Stimulated activated CD8-positive, alpha-beta memory T cell treated with anti-CD3 and anti-CD28 coated beads, Interleukin-7, amount 100 ng/mL, for 24 hours (primary cell): Measurements from ENCODE around the gene TRIO.

Source experiments
- DNase-seq: peaks from one replicate; pipeline ENCODE4 v3.0.0-alpha.2; 2020; ENCODE audit warnings: low read depth

The TRIO gene

DNA sequence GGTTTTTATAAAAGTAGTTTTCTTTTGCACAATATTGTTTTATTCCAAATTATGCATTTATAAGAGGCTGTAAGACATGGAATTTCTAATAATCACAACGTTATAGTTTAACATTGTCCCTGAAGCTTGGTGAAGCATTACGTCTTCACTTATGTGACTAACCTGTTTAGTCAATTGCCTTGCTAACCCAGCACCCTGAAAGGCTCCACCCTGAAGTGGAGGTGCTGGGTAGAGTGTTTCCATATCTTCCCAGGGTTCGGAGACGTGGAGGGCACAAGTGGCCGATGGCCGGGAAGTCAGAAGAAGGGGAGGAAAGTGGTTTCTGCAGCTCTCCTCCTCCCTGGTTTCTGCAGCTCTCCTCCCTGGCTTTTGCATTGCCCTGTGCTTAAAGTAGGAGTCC lies 83.4 kb downstream of the TRIO start:
- DNase-seq: no peak

DNA sequence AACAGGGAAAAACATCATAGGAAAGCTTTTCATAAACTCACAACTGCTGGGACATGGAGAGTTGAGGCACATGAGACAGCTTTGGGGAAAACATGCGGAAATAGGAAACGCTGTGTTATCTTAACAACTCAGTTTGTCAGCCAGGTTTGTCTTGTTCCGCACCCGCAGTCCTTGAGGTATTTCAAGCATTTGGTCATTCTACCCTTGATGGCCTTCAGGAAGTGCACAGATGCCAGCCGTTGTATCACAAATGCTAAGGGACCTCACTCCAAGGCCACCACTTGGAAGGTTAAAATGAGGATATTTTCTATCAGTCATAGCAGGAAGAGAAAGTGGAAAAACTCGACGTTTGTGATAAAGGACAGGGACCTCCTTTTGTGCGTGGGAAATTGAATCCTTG lies 83.8 kb downstream of the TRIO start:
- DNase-seq: no peak

DNA sequence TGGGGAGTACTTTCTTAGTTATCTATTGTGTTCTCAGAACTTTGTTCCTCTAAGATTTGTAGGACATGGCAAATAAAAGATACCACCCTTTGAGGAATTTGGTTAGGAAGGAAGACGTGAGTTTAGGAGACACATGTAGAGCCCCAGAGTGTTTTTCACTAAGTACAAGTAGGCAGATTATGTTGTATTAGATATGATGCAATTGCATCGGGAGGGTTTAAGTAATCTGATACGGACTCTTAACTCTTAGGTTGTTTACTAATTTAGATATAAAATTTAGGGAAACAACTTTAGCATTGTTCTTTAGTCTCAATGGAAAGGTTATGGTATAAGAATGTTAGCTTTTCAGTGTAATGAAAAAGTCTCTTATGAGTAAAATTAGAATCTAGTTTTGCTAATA lies 84.4 kb downstream of the TRIO start:
- no peak for DNase-seq

DNA sequence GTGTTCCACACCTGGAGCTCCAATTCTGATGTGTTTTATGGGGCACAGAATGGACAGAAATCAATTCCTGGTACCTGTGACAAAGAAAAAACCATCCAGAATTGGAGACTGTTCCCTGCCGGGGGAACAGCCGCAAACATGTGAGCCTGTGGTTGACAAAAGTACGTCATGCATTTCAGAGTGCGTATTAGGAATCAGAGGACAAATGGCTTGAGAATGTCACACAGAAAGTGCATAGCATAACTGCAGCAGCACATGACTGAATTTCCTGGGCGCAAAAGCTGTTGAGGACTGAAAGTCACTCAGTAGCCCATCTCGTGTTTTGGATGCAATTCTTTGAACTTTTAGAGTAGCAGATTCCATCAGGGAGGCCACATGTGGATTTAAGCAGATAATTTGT lies 85.1 kb downstream of the TRIO start:
- DNase-seq: no peak

DNA sequence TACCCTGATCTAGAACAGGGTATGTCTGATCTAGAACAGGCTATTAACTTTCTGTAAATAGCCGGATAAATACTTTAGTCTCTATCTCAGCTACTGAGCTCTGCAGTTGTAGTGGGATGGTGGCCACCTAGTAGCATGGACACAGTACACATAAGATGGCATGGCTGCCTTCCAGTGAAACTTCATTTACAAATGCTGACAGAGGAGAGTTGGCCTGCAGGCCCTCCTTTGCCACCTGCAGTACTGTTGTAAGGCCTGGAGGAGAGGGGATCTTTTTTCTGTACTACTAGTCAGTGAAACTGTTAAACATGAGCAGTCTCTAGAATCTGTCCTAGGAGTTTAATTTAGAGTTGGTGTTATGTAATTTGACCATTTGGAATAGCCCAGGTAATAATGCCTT lies 86.0 kb downstream of the TRIO start:
- DNase-seq: no peak

DNA sequence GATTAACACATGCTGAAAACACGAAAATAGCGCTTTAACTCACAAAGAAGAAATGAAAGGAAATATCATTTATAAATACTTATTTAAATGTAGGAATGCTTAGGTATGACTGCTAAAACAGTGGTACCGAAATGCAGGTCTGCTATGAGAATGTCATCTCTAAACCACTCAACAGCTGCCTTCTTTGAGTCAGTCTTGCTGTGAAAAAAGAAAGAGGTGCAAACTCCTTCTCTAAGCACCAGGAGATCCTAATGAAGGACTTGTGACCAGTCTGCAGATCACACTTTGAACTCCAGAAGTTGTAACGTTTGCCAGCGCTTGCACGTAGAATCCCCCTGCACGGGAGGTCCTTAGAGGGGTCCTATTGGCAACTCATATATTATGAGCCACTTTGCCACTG lies 86.6 kb downstream of the TRIO start:
- no peak for DNase-seq

DNA sequence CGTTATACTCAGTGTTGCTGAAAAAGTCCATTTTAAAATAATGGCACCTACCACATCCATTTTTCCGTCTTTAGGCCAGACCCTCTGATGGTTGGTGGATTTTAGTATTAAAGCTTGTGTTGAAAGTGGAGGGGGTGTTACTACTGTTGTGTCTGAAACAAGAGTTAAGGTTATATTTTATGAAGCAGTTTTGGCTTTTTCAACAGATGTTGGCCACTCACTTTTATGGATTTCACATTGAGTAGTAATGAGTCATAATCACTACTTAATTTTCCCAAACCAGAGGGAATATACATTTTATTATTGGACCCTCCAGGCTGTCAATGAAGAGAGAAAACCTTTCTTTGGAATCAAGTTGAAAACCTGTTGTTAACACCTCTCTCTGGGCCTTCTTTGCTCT lies 88.0 kb downstream of the TRIO start:
- DNase-seq: no peak

DNA sequence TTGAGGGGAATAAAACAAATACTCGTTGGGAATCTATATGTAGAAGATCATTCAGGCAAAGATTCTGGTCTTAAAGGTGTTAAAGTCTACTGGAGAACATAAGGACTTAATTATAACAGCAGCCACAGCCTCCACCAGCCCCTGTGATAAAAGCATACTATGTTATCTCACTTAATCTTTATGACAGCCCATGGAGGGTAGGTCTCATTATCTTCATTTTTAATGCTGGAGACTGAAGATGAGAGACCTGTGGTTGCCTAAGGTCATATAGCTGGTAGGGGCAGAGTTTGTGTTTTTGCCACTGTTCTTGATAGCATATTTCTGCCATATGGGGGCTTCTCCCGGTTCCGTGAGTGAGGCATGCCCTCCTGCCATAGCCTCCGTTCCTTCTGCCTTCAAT lies 88.7 kb downstream of the TRIO start:
- no peak for DNase-seq

DNA sequence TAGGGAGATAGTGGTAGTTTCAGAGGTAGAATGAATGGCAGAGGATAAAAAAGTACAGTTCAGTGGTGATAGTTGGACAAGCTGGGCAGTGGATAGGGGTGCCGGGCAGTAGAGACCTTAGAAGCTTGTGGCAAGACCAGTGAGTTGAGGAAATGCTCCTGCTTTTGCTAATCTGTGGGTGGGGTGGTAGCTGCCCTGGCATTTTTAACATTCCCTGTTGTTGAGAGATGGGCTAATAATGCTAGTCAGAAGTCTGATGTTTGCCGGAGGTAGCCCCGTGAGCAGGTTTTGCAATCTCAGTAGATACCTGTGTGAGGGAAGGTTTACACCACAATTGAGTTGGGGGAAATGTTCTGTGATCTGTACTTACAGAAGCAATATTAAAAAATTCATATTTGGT lies 91.1 kb downstream of the TRIO start:
- no peak for DNase-seq

DNA sequence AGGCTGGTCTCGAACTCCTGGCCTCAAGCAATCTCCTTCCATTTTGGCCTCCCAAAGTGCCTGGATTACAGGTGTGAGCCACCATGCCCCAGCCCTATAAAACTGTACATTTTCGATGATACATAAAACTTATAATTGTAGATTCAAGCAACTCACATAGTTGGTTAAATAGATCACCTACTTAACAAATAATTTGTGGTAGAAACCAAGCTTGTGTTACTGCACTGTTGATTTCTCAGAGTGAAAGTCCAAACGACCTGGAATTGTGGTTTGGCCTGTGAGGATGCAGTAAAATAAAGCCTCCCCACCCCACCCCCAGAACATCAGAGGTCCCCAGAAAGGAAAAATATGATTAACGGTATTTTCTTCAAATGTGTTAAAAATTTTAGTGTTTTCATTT lies 92.7 kb downstream of the TRIO start:
- DNase-seq: no peak

DNA sequence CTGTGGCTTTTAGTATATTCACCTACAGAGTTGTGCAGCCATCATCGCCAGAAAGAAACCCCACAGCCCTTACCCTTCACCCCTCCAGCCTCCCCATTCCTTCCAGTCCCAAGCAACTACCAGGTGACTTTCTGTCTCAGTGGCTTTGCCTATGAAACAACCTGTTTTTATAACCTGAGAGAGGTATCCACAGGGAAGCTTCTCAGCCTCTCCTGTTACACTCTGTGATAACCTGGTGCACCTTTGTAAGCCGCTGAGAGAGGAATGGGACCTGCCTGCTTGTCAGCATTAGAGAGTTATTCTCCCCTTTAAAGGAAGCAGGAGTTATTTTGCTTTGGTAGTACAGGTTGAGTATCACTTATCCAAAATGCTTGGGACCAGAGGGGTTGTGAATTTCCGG lies 93.6 kb downstream of the TRIO start:
- DNase-seq: no peak

DNA sequence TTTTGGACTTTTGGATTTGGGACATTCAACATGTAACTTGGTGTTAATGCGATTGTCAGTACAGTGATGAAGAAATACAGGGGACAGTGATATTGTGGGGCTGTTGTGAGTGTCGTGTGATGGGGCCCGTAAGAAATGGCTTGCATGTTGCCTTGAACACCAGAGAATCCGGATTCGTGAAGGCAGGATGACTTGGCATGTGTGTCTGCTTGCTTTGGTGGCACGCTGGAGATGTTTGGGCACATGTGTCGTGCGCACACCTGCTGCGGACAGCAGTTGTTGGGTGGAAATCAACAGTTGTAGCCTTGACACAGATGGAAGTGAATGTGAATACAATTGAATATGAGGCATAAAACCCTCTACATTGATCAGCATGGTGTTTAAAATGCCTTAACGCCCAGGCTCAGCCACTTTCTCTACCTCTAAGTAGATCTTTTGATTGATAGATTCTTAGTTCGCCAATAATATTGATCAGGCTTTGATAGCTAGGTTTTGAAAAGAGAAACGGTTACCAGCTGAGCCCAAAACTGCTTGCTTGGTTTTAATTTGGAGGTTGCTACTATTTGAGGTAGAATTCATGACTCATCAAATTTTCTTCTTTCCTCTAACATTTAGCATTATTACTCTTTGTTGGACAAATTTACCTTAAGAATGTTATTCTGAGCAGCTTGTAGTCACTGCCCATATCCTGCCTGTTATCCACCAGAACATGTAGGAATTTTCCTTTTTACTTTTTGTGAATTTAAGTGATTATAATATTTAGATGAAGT lies 94.4 kb downstream of the TRIO start:
- no peak for DNase-seq

DNA sequence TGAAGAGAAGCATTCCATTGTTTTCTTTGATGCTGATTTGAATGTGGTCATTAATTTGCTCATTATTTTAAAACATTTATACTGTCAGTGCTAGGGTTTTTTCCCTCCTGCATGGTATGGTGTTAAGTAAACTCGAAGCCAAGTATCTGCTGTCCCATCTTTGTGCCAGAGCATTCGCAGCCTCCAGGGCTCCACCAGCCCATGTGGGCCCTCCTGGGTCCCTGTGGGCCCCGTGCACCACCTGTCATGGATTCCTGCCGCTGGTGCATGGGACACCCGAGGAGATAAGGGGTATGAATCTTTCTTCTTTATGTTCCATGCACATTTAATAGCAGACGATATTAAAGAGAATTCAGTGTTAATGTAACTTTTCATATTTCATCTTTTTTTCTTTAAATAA lies 95.1 kb downstream of the TRIO start:
- DNase-seq: no peak

DNA sequence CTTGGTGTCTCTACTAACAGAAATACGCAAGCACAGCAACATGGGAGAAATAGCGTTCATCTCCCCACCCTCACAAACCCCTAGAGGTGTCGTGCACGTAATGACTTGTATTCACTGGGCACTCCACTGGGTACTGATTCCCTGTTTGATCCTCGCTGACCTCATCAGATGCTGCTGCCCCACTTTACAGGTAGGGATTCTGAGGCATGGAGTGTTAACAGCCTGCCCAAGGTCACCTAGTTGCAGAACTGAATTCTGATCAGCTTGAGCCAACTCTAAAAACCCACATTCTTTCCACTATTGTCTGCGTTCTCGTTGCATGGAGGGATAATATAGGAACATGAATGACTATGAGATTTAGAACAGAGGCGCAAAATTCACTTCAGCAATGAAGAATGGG lies 96.3 kb downstream of the TRIO start:
- no peak for DNase-seq

DNA sequence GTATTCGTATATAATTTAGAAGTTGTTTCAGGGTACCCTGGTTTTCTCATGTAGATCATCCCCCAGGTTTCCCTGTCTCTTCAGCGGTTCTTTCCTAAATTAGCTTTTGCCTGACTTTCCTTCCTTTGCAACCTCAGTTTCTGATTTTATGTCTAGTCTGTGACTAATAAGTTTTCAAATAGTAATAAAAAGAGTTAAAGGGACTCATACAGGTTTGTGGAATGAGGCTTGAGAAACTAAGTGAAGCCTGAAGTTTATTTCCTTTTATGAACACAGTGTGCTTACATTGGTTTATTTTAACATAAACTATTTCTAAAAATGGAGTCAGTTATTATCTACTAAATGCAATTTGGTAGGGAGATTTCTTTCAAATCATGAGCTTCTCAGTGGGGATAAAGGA lies 96.8 kb downstream of the TRIO start:
- DNase-seq: no peak

DNA sequence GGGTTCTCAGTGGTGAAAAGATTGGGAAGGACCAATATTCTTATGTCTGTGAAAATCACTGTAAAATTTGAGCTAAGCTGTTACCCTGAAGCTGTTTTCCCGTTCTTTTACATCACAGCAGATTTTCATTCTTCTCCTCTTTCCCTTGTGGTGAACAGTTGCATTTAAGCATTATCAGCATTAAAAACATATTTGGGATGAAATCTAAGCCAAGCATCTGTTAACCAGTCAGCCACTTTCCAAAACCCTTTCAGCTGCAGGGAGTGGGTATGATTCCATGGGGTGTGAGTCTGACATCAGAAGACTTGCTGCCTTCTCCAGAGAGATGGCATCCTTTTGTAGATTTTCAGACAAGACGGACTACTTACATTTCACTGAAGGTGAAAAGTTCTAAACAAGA lies 97.2 kb downstream of the TRIO start:
- no peak for DNase-seq

DNA sequence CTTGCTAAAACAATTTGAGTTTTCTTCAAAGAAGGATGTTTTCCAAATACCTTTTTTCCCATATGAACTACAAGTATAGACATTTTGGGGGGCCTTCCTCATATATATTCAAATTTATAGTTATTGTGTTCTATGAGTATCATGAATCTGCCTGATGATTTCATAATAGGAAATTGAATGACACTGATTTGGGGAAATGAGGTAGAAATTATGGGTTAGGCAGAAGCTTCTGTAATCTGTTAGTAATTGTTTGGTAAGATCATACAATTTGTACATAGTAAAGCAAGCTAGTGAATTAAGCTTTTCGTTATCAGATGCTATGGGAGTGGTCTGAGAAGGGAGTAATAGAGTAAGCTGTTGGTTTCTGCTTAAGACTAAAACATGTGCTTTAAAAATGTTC lies 98.0 kb downstream of the TRIO start:
- DNase-seq: no peak

DNA sequence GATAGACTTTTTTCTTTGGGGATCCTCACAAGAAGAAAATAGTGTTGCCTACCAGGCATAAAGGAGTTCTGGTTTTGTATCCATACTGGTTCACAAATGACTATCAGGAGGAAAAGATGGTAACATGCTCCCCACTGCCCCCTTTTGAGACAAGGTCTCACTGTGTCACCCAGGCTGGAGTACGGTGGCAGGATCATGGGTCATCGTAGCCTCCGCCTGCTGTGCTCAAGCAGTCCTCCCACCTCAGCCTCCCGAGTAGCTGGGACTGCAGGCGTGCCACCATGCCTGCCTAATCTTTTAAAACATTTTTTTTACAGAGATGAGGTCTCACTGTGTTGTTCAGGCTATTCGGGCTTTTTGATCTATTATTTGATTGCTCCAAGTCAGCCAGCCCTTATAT lies 99.3 kb downstream of the TRIO start:
- no peak for DNase-seq

DNA sequence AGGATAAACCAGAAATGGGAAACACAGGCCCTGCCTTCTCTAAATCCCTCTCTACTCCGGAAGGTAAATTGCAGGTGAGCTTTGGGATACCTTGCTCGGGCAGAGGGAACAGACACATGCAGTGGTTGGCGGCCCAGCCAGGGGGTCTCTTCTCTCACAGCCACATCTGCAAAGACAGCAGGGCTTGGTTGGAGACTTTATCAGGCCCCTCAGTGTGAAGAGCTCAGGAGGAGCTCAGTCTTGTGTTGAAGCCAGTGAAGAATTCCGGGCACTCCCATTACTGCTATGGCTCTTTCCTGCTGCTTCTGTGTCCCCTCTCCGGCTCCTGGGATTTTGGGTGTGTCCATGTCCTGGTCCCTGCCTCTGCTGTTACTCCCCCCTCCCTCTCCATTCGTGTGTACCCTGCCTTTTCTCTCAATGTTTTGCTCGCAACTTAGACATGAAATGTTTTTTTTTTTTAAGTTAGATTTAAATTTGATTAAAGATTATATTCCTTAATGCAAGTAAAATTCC lies 99.8 kb downstream of the TRIO start:
- no peak for DNase-seq

DNA sequence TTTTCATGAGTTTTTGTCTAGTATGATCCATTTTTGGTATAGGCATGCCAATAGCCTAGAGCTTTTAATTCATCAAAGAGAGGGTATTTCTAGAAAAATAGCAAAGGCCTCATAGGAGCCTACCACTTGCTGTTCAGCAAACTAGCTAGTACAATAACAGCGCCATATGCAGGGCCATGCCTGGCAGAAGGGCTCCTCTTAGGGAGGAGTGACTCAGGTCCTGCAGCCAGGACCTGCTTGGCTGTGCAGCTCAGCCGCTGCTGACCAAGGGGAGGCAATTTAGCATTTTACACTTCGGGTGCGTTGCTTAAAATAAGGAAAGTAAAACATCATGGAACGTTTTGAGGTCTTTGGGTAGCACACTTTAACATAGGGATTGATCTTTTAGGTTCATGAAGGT lies 100.6 kb downstream of the TRIO start:
- DNase-seq: no peak

DNA sequence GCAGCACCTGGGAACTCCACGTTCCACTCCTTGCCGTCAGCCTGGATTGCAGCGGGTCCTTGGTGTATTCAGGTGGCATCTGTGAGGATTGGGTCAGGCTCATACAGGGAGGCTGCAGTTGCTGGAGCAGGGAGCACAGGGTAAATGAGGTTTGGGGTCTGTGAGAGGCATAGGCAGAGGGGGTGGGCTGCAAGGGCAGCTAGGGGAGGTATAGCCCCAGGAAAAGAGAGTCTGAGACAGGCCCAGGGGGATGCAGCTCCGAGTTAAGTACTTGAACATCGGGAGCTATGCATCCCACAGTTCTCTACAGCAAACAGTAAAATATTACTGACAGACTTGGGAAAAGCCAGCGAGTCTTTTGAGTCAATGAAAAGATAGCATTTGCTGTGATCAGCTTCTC lies 101.6 kb downstream of the TRIO start:
- DNase-seq: no peak

DNA sequence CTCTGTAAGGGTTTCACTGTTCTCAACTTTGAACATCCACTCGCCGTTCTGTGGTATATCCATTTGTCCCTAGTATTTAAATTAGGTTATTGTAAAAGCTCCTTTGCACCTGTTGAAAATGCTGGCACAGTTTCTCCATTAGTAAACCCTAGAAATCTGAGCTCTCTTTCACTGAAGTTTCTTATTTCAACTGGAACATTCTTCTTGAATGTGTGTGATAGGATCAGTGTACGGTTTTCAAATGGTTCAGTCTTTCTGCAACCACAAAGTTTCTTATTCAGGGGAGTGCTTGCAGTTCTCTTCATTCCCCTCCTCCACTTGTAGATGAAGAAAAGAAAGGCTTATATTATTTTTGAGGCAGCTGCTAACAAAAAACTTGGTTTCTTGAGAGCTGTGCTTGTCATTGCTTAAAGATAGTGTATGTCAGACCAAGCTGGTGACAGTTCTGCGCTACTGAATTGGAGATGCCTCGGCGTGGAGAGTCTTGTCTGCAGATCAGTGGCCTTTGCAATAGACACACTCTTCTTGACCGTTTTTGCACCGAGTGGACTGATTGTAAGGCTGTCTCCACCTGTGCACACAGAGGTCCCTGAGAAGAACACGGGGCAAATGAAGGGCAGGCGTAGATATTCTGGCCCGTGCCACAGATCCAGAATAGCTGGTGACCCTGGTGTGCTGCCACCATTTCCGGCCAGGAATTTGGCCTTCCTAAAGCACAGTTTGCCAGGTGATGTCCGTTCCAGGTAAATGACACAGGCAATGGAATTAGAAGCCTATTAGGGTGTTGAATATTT lies 102.2 kb downstream of the TRIO start:
- DNase-seq: no peak

DNA sequence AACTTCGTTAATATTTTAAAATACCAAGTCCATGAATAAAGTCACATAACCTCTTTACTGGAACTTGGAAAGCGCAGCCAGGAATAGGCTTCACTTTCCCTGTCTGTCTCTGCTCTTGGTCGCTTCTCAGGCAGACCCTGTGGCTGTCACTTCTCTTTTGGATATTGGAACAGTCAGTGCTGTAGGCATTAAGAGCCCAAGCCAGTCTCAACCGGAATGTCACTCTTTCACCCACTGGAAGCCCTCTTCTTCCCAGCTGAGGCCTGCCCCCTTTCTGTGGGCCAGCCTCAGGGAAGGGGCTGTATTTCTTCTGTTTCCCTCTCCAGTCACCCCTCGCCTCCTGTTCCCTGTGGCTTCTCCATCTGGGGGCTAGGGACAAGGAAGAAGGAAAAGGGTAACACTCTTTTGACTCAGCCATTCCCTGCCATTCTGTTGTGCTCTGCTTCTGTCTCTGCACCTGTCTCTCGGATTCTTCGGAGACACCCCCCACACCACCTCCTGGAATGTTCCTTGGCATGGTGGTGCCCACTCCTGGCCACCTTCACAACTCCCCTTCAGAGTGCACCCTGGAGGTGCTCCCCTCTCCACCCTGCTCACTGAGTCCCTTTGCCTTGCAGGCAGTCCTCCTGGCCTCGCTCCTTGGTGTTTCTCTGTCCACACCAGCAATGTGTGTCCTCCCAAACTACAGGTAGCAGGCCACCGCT lies 103.4 kb downstream of the TRIO start:
- DNase-seq: no peak
